GM08714 (cell line): ENCODE data around the gene PDLIM3.
"Not testable (repeated sequence)": the region's sequence is repeated elsewhere in the genome, so short reads cannot be mapped to it uniquely, and the experiment has no call there.

Source experiments
- H3K4me3 ChIP-seq: fragments of 200-500 bp; sonication (Bioruptor generic); 2 replicates; pipeline ENCODE4 v1.5.1; 2014; ENCODE audit warnings: mild to moderate bottlenecking, low read length, inconsistent platforms
- ZNF274 ChIP-seq: IDR thresholded peaks from 2 replicates; pipeline ENCODE4 v1.6.1; 2012; ENCODE audit warnings: mild to moderate bottlenecking, low read depth, low read length

The PDLIM3 gene

DNA sequence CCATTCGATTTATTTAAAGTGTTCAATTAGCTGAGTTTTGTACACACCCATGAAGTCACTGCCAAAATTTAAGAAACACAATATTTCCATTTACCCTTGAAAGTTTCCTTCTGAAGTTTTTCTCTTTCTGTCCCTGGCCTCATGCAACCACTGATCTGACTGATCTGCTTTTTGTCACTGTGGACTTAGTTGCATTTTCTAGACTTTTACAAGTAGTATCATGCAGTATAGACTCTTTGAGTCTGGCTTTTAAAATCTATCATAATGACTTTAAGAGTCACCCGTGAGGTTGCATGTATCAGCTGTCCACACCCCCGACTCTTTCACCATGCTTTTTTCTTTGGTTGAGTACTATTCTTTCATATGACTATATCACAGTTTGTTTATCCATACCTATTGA is 29.0 kb upstream of the PDLIM3 start:
- H3K4me3 ChIP-seq: no peak overlapping the region
- no peak for TF ChIP-seq ZNF274

DNA sequence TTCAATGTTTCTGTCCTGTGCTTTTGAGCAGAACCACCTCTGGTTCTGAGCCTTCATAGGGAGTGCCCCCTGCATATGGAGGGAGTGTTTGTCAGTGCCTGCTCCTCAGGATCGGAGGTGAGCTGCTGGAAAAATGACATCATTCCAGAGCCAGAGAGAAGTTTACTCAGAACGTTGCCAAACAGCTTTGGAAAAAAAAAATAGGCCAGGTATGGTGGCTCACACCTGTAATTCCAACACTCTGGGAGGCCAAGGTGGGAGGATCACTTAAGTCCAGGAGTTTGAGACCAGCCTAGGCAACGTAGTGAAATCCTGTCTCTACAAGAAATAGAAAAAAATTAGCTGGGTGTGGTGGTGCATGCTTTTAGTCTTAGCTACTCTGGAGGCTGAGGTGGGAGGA is 27.2 kb upstream of the PDLIM3 start:
- TF ChIP-seq ZNF274: no peak
- no peak overlapping the region for H3K4me3 ChIP-seq

DNA sequence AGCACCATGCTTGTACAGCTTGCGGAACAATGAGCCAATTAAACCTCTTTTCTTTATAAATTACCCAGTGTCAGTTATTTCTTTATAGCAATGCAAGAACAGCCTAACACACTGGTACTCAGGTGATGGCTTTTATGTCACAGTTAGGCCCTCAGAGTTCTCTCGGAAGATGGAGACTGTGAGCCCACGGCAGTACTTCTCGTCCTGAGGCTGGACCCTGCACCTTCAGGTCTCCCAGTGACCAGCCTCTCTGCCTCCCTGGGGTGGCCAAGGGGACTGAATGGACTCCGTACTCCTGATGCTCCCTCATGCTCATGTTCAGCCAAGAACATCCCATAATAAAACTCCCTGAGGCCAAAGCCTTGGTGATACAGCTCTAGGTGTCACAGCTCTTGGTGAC is 25.0 kb upstream of the PDLIM3 start:
- H3K4me3 ChIP-seq: no peak overlapping the region
- TF ChIP-seq ZNF274: no peak

DNA sequence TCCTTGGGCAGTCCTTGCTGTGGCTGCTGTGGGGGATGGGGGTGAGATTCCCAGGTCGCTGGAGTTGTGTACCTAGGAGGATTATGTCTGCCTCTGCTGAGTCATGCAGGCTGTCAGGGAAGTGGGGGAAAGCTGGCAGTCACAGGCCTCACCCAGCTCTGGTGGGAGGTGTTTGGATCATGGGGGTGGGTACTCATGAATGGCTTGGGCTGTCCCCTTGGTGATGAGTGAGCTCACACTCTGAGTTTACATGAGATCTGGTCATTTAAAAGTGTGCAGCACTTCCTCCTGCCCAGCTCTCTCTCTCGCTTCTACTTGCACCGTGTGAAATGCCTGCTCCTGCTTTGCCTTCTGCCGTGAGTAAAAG is 24.6 kb upstream of the PDLIM3 start:
- no peak overlapping the region for H3K4me3 ChIP-seq
- no peak for TF ChIP-seq ZNF274

DNA sequence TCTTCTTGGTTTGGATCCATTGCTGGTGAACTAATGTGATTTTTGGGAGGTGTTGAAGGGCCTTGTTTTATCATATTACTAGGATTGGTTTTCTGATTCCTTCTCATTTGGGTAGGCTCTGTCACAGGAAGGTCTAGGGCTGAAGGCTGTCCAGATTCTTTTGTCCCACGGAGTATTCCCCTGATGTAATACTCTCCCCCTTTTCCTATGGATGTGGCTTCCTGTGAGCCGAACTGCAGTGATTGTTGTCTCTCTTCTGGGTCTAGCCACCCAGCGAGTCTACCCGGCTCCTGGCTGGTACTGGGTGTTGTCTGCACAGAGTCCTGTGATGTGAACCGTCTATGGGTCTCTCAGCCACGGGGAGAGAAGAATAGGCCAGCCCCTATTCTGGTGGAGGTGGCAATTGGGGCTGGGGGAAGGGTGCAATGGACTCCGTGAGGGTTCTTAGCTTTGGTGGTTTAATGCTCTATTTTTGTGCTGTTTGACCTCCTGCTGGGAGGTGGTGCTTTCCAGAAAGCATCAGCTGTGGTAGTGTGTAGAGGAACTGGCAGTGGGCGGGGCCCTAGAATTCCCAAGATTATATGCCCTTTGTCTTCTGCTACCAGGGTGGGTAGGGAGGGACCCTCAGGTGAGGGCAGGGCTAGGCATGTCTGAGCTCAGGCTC is 24.1 kb upstream of the PDLIM3 start:
- not testable (repeated sequence) for H3K4me3 ChIP-seq

DNA sequence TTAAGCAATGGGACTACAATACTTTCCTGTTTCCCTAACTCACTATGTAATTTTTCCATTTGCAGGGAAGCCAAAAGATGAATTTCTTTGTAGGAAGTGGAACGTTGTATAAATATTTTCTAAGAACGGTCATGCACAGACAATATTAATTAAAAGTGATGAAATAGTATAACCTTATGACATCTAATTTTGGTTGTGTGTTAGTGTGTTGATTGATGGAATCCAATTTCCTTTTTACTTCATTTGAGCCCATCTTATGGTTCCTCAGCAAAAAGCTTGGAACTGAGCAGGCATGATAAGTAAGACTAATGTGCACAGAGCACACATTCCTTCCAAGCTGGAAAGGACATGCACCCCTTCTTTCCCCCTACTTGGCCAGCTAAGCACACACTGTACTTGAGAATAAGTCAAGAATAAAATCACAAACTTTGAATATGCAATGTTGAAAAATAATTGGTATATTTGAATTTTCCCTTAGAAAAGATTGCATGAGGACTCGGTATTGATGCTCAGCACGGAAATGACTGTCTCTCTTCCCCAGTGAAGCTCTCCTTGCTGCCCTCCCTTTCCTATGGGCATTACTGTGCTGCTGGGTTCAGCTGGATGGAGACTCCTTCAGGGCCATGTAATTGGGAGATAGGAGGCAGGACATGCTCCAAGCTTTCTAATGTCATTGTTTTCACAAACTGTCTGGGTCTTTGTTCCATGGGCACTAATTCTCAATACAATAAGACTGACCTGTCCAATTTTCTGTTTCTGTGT is 19.2 kb upstream of the PDLIM3 start:
- no peak overlapping the region for H3K4me3 ChIP-seq
- no peak for TF ChIP-seq ZNF274

DNA sequence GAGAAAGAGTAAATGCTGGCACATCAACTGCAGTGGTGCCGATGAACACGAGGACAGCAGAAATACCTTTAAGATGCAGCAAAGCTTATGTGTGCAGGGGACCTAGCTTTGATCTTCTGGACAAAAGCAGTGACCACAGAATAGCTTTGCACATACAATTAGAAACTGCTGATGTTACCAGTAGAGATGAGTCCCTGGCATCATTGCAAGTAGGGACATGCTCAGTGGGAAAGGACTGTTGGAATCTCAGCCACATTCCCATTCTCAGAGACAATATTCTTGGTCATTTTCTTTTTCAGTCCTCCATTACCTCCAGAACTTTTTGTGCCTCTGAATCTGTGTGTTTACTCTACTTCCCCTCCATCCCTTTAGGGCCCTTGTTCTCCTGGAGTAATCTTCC is 16.9 kb upstream of the PDLIM3 start:
- no peak for TF ChIP-seq ZNF274

DNA sequence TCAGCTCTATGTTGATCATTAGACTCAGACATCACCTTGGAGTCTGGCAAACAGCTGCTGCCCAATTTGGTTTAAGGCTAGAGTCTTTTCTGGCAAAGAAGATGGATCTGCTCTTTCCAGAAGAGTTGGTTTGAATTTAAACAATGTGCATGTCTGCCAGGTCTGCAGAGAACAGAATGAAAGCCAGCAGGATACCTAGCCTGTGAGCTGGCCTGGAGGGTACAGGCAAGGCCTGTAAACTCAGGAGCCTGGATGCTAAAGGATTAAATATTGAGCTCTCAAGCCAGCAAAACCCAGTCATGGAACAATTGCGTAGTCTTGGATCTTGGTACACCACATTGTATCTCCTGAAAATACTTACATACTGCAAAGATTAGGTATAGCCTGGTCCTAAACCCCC is 15.6 kb upstream of the PDLIM3 start:
- no peak for TF ChIP-seq ZNF274
- H3K4me3 ChIP-seq: no peak overlapping the region

More for the DNA sequence above, 16.9 kb upstream of the PDLIM3 start:
- H3K4me3 ChIP-seq: no peak overlapping the region

DNA sequence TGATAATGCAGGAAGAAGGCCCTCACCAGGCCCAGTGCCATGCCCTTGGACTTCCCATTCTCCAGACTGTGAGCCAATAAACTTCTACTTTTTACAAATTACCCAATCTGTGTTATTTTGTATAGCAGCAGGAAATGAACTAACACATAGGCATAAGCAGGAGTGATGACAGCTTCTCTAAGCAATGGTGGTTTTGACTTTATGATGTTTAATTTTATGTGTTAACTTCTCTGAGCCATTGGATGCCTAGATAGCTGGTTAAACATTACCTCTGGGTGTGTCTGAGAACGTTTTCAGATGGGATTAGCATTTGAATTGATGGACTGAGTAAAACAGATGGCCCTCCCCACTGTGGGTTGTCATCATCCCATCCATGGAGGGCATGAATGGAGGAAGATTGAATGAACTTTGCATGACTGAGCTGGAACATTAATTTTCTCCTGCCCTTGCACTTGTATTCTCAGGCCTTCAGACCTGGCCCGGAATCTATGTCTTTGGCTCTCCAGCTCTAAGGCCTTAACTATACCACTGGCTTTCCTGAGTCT is 13.9 kb upstream of the PDLIM3 start:
- no peak for TF ChIP-seq ZNF274
- no peak overlapping the region for H3K4me3 ChIP-seq

DNA sequence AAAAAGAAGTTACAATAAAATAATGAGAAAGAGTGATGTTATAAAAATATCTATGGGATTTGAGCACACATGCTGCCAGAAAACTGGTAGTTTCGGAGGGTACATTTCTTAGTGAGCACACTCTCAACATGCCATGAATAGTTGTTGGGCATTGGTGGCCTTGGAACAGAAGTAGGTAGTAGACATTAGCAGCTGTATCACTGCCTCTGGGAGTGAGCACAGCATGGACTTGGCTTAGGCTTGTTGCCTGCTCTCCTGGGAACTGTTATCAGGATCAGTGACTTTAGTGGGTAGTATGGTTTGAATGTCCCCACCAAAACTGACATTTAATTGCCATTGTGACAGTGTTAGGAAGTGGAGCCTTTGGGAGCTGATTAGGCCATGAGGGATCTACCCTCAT is 13.3 kb upstream of the PDLIM3 start:
- H3K4me3 ChIP-seq: no peak overlapping the region
- TF ChIP-seq ZNF274: no peak

DNA sequence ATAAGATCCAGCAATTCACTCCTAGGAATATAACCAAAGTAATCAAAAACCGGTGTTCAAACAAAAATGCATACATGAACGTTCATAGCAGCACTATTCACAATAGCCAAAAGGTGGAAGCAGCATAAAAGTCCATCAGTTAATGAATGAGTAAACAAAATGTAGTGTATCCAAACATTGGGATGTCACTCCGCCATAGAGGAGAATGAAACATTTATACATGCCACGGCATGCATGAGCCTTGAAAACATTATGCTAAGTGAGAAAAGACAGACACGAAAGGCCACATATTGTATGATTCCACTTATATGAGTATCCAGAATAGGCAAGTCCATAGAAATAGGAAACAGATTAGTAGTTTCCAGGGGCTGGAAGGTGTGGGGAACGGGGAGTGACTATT is 11.0 kb upstream of the PDLIM3 start:
- no peak for TF ChIP-seq ZNF274

DNA sequence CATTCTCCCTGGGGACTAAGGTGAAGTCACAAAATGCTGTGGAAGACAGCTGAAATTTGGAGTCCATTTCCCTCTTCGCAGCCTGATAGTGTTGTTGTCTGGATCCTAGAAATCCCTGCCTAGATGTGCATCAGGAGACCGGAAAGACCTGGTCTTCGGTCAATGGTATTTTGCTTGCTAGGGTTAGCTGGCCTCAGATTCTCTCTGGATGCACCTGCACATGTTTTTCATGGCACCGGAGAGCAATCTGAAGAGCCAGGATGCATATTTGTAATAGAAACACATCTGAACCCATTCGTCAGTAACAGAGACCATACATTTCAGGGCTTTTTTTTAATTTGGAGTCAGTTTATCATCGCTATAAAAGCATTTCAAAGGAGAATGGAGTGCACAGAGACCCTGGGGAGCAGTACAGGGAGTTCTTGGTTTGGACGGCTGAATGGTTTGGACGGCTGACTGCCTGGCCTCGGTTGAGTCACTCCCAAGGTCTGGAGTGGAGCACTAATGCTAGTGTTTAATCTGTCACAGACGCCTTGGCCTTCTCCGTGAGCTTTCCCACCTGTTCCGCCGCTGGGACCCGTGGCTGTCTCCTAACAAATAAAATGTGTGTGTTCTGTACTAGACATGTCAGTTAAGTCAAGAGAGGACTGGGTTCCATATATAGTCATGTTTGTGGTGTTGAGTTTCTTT is 7.5 kb upstream of the PDLIM3 start:
- no peak for TF ChIP-seq ZNF274
- no peak overlapping the region for H3K4me3 ChIP-seq

More for the DNA sequence above, 11.0 kb upstream of the PDLIM3 start:
- H3K4me3 ChIP-seq: no peak overlapping the region

DNA sequence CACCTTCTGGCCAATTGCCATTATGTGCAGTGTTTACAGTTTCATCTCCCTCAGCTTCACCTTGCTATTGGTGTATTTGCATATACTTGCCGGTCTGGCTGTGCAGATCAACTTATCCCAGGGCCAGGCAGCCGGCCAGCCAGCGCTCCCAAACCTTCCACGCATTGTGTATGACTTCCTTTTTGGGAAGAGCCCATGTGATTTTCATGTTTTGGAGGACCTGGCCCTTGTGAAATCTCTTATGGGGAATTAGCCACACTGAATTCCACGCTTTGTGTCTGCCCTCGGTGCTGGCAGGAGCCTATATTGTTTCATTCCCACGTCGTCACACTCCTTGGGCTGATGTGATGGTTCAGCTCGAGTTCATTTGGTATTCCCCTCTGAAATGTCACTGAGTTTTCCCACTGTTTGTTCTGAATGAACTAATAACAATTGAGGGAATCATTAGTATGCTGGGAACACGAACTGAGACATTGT is 6.0 kb upstream of the PDLIM3 start:
- H3K4me3 ChIP-seq: no peak overlapping the region
- no peak for TF ChIP-seq ZNF274

DNA sequence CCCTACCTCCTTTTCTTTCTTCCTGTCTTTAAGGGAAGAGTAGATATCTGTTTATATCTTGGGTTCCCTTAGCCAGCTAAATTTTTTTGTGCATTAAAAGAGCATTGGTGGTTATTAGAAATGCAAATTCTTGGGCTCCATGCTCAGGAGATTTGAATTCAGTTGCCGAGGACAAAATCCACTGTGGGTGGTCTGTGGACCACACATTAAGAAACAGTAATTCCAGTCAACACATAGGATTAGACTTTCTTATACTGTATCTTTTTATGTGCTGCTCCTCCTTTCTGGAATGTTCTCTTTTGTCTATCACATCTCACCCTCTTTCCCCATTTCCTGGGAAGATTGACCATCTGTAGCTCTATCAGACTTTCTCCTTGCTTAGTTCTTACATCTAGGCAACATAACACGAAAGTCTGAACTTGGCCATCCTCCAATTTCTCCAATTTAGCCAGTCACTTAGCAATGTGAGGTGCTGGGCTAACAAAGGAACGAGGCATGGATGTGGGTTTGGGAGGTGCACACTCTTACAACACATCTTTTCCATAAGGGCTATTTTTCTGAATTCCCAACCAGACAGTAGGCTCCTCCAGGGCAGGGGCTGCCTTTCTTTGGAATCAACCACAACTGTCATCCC is 5.3 kb upstream of the PDLIM3 start:
- no peak for TF ChIP-seq ZNF274
- H3K4me3 ChIP-seq: no peak overlapping the region
